Kidney epithelial cell (primary cell): ENCODE results near the gene YWHAB. TPM values are rescaled to one million over a fixed set of nuclear protein-coding genes. Genes with fewer than 3 reads are reported as not detected.

Experiments
- DNase-seq: peaks from one replicate; pipeline ENCODE4 v3.0.0-alpha.2; 2010; ENCODE audit warnings: low read depth
- H3K27me3 ChIP-seq: 2 replicates; pipeline ENCODE4 v1.6.0; 2011; ENCODE audit warnings: low read length; ENCODE audit not compliant: control insufficient read depth, insufficient read depth
- H3K36me3 ChIP-seq: 2 replicates; pipeline ENCODE4 v1.5.1; 2011; ENCODE audit warnings: low read length; ENCODE audit not compliant: control insufficient read depth, insufficient read depth
- H3K4me3 ChIP-seq: 2 replicates; pipeline ENCODE4 v1.5.1; 2011; ENCODE audit warnings: low read depth, mild to moderate bottlenecking, control low read depth, low read length
- CTCF ChIP-seq: IDR thresholded peaks from 2 replicates; pipeline ENCODE4 v1.5.1; 2011; ENCODE audit warnings: mild to moderate bottlenecking, moderate library complexity, low read length, control low read depth, inconsistent platforms; ENCODE audit not compliant: insufficient read depth, poor library complexity, severe bottlenecking
- total RNA-seq: library from RNA; depleted of rRNA; stranded (reverse); fragments of >200 nt; gene quantifications from 2 replicates; pipeline ENCODE4 v1.2.3, GENCODE V29; 2015

Gene YWHAB
- total RNA-seq, 1 donor from 2014 or later: 179 TPM

- DNase-seq: no peak
- Histone ChIP-seq H3K4me3 (no peak overlapping the region), H3K27me3 (no peaks in the 10 kb centered on the region), H3K36me3 (peaks cover 2% of the 10 kb centered on the region)
- TF ChIP-seq CTCF: no peak
These were observed 68.7 kb downstream of the YWHAB start for GRCh38 chr20:44954211-44954610.

DNA sequence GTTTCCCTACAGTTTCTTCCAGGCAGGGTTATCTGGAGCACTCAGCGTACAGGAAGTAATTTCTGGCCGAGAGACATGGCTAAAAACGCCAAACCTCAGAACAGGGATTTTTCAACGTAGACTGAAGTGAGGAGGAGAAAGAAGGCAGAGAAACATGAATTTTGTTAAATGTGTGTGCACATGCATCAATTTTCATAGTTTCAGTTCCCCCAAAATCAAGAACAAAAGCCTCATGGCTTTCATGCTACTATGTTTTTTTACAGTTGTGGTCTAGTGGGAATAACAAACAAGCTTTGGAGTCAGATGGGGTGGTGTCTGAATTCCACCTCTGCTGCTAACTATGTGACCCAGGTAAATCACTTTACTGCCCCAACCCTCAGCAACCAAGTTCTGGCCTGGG lies 69.8 kb downstream of the YWHAB start:
- H3K4me3 ChIP-seq: no peak overlapping the region

GRCh38 chr20:44956410-44956809 lies 70.9 kb downstream of the YWHAB start:
- no peak for DNase-seq
- TF ChIP-seq CTCF: no peak
- Histone ChIP-seq H3K36me3 (peaks cover 2% of the 10 kb centered on the region), H3K27me3 (no peaks in the 10 kb centered on the region), H3K4me3 (no peak overlapping the region)

More for the DNA sequence above, 69.8 kb downstream of the YWHAB start:
- peaks cover 2% of the 10 kb centered on the region for H3K36me3 ChIP-seq
- no peaks in the 10 kb centered on the region for H3K27me3 ChIP-seq
- TF ChIP-seq CTCF: no peak
- no peak for DNase-seq

Other genes starting within 250 kb of the YWHAB start
- 18.1 and 19.2 TPM in 2 replicates for gene ADA, start 234.0 kb upstream of the YWHAB start, total RNA-seq
- gene CCN5, start 170.3 kb upstream of the YWHAB start, total RNA-seq: not detected in 2 replicates
- gene KCNK15, start 139.8 kb upstream of the YWHAB start, total RNA-seq: 2.5 and 2.8 TPM in 2 replicates
- gene RIMS4, start 75.2 kb upstream of the YWHAB start, total RNA-seq: not detected in 2 replicates
- 15.7 and 27.2 TPM in 2 replicates for gene PABPC1L, start 24.4 kb downstream of the YWHAB start, total RNA-seq
- gene TOMM34, start 74.7 kb downstream of the YWHAB start, total RNA-seq: 62.3 and 72.9 TPM in 2 replicates
- gene STK4, start 80.8 kb downstream of the YWHAB start, total RNA-seq: 20.1 and 27.1 TPM in 2 replicates
- 4.3 and 6.9 TPM in 2 replicates for gene KCNS1, start 215.4 kb downstream of the YWHAB start, total RNA-seq
- gene WFDC5, start 229.5 kb downstream of the YWHAB start, total RNA-seq: 1.0 TPM in 1 of 2 replicates, not detected in the other
- gene WFDC12, start 238.8 kb downstream of the YWHAB start, total RNA-seq: not detected in 2 replicates